ENCODE results near the gene FECH.

Gene FECH

GRCh38 chr18:57579934-57580333 lies 6.6 kb downstream of the FECH start:
- no peak for DNase-seq

GRCh38 chr18:57576316-57576715 lies 10.2 kb downstream of the FECH start:
- no peak for DNase-seq

- no peak for DNase-seq
Measured at GRCh38 chr18:57575542-57575941, 11.0 kb downstream of the FECH start.

- DNase-seq = no peak
Measured at GRCh38 chr18:57574866-57575265, 11.6 kb downstream of the FECH start.

GRCh38 chr18:57570162-57570561 lies 16.3 kb downstream of the FECH start:
- DNase-seq = no peak

- DNase-seq = no peak
Measured at GRCh38 chr18:57569133-57569532, 17.4 kb downstream of the FECH start.

DNA sequence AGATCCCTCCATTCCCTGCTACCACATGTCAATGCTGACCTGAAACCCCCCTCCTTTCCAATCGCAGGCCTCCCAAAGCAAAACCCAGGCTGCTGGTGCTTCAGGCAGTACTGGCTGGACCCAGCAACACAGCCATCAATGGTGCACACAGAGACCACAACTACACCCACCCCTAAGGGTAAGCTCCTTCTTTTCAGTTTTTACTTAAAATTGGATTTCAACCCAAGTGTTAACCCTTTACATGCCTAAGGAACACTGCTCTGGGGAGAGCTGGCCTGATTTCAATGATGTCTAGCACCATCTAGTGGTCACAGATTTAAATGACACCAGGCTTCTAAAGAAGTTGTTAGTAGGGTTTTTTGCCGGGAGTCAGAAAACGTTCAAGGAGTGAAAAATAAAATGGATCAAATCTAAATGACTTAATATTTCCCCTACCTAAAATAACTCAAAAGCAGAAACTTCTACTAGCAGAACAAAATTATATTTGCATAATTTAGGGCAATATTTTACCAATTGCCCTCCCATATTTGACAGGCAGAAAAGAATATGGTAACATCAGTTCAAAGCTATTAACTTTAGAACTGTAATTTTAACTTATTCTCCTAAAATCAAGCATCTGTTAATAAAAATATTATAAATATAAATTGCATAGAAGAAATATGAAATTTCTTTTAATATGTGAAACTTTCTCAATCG lies 24.6 kb downstream of the FECH start:
- peak; percentile 66 for DNase-seq

DNA sequence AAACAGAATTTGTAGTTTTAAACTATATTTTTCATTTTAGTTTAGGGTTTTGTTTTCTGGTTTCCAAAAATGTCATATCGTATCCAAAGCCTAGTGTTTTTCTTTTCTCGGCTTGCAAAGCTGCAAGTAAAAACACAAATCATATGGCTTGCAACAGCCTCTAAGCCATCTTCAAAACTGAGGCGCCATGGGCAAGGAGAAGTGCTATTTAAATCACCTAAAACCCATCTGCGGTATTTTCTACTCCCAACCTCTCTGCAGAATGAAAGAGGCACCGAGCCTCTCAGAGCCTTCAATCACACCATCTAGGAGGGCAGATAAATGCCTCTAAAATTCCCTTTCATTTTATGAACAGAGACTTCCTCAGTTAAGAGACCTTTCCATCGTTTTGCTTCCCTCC lies 25.2 kb downstream of the FECH start:
- DNase-seq = no peak

DNA sequence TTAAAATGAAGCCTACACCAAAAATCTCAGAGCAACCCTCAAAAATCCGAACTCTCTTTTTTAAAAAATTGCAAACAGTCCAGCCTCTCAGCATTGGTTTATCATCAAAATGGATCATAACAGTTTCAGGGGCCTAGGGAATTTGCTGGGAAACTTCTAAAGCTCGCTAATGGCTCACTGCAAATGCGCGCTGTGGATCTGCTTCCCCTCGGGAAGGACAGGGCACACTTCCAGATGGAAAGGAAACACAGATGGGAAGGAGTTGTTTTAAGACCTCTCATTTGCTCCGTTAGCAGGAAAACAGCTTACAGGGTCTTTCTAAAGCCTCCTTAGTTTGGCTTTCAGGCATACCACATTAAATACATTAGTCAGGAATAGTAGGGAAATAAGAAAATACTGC lies 27.2 kb downstream of the FECH start:
- DNase-seq = no peak

GRCh38 chr18:57555134-57555533 lies 31.4 kb downstream of the FECH start:
- no peak for DNase-seq

DNA sequence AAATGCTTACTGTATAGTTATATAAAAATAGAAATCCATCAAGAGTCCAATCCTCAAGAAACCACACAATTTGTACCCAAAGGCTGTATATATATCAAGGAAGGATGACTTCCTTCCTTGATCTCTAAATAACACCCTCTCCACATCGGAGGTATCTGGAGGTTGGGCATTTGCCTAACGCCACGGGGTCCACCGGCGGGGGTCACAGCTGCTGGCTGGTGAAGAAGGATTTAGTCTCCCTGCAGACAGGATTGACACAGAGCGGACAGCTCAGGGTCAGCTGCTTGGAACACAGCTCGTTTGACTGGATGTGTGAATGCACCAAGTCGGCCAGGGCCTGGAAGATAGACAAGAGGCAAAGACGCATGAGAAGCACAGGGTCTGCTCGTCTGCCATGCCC lies 36.0 kb downstream of the FECH start:
- no peak for DNase-seq

GRCh38 chr18:57547260-57547659 lies 39.2 kb downstream of the FECH start:
- no peak for DNase-seq

DNA sequence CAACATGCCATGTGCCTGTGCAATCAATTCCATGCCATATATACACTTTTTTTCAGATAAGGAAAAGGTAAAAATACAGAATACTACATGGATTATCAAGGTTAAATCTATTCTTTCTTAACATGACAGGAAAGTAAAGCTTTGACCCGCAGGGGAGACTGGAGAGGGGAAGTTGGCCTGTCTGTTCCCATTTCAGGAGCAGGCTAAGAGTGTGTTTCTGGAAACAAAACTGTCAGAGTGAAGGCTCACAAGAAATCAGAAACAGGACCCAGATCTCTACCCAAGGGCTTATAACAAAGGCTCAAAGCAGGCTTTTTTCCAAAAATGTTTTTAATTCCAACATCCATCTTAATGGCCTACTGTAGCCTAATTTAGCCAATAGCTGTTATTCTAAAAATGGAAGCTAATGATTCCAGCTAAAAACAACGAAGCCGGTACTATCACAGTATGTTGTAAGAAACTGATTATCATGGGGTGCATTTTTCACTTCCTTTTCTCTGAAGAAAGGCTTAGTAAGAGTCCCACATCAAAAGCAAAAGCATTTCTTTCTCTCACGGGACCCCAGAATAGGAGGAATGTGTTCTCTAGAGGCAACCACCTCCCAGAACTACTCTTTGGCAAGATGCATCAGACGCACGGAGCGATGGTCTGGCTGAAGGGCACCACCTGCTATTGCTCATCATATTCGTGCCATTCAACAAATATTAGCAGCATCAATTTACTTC lies 41.4 kb downstream of the FECH start:
- no peak for DNase-seq

- no peak for DNase-seq
Measured at GRCh38 chr18:57543560-57543959, 42.9 kb downstream of the FECH start.

DNA sequence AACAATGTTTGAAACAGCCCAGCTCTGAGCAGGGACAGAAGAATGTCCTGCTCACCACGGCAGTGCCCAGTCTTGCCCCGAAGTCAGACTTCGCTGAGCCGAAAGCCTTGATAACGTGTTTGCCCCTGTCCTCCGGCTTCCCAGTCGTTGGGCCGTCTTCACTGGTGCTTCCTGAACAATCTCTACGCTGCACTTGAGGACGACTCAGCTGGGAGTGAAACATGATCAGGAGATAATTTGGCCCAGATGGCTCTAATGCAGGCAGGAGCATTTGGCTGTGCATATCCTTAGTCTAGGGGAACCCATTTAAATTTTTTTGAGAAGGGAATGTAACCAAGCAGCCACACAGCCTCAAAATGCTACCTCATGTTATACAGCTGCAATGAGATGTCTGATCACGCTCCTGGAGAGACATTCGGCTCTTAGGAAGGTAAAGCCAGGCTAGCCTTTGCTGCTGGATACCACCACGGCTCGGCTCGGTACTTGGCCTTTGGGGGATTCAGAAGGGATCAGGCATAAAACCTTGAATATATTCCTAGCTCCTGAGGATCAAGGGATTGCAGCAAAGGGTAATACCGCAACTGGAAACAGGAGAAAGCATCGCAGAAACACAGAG lies 43.6 kb downstream of the FECH start:
- DNase-seq = no peak

DNA sequence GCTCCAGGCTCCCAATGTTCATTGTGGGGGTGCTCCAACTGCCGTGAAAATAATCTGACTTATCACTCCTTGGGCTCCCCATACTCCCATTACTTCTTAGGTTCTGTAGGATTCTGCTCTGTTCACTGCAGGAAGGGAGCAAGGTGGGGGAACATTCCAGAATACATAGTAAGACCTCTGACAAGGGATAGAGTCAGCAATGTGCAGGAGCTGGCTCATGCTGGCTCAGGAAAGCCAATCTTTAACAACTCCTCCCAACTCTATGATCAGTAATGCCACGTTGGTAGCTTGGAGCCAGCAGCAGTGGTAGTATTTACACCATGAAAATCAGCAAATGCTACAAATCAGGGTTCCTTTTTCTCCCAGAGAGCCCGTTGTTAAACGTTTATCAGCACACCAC lies 44.4 kb downstream of the FECH start:
- no peak for DNase-seq

- DNase-seq = no peak
Measured at GRCh38 chr18:57539702-57540101, 46.8 kb downstream of the FECH start.

DNA sequence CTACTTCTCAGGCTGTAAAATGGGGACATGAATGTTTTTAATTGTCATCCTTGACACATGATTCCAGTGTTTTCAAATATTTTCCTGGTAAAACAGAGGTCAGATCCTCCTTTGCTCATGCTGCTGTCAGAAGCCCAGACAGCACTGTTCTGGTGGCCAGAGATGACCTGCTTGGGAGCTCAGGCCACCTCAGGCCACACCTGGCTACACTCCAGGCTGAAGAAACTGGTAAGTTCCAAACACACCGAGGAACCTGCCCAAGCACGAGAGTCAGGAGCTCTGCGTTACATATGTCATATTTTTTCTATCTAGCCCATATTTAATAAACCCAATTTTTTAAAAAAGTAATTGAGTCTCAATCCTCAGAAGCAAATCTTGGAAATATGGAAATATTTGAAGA lies 47.9 kb downstream of the FECH start:
- DNase-seq = no peak

DNA sequence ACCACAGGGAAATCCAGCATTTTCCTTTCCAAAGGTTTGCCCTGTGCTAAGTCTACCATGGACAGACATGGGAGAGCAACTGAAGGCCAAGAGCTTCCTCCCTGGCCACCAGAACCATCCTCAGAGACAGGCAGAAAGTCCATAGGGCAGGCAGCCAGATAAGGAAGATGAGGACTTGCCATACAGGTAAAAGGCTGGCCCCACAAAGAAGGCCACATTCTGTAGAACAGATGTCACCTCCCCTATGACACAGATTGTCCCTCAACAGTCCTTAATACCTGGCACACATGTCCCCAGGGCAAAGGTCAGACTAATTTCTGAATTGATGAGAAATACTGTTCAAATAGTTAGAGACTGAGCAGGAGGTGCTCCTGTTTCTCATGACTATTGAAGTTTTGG lies 52.0 kb downstream of the FECH start:
- DNase-seq = no peak

DNA sequence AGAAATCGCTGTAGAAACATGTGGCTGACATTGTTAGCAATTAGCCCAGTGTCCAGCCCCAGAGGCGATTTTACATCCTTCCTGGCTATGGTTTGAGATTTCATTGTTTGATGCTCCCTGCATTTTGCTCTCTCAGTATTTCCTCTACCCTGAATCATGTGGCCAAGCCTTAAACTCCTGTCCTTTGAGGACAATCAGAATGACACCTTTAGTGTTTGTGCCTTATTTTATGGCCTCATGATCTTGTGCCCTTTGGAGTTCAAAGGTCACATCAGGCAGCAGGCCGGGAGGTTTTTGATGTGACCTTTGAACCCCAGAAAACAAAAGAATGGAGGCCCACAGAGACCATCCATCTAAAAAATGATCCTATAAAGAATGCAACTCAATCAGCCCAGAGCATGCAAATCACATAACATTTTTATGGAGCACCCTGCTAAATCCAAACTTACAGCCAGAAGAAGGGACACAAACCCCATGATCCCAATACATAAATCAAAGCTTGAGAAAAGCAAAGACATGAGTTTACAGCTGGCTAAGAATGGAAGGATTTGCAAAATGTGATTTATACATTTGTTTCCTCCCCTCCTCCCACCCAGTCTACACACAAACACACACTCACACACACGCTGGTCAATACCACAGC lies 52.5 kb downstream of the FECH start:
- DNase-seq = no peak

DNA sequence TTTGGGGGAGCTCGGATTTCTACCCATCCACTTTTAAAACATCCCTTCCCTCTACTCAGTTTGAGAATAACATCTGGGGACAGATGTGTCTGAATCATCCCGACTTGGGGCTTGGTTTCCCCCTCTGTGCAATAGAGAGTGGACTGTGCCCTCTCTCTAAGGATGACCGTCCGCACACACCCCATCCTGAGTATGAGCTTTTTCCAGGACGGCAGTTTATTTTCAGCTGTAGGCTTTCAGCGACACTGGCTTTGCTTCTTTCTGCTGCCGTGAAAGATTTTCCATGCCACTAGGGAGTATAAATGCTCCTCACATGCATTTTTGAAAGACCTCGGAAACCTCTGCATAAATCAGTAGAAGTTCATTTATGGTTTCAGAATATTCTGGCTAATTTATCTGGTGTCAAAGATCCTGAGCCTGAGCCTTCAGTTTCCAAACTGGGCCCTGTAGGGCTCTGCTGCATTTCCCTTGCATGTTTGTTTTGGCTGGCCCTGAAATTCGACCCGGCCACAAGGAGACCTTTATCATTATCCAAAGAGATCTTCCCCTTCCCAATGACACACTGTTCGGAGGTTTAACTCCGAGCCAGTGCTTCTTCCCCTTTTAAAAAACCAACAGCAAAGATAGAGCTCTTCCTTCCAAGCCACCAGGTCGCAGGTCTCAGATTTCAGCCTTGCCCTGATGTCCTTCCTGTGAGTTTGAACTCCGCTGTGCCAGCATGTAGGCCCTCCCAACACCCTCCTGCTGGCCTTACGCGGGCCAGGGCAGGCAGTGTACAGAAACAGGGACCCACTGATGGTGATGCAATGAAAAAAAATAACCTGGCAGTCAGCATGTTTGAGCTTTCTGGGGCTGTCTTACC lies 53.3 kb downstream of the FECH start:
- DNase-seq = peak; percentile 20

- no peak for DNase-seq
Measured at GRCh38 chr18:57529151-57529550, 57.4 kb downstream of the FECH start.

Data from NCI-H510A treated with DMSO at 0.1 percent for 48 hours (cell line).